Cardiac fibroblast (primary cell): ENCODE data around the gene IFI30.

Experiments
- DNase-seq, 2 donors: peaks; one replicate each; pipeline versions ENCODE4 v3.0.0 to v3.0.0-alpha.2; 2010; ENCODE audit warnings: low read depth in 2 of 2
- H3K4me3 ChIP-seq, 2 donors: replicated peaks in 1 of 2; 1 replicate in 1 of 2; 2 replicates in 1 of 2; pipeline ENCODE4 v1.5.1; 2011; ENCODE audit warnings: low read depth in 2 of 2, low read length in 2 of 2, mild to moderate bottlenecking in 2 of 2, moderate library complexity in 1 of 2
- CTCF ChIP-seq: IDR thresholded peaks from one replicate; pipeline ENCODE4 v1.5.1; 2011; ENCODE audit warnings: low read depth, mild to moderate bottlenecking, low read length, inconsistent platforms

The IFI30 gene

DNA sequence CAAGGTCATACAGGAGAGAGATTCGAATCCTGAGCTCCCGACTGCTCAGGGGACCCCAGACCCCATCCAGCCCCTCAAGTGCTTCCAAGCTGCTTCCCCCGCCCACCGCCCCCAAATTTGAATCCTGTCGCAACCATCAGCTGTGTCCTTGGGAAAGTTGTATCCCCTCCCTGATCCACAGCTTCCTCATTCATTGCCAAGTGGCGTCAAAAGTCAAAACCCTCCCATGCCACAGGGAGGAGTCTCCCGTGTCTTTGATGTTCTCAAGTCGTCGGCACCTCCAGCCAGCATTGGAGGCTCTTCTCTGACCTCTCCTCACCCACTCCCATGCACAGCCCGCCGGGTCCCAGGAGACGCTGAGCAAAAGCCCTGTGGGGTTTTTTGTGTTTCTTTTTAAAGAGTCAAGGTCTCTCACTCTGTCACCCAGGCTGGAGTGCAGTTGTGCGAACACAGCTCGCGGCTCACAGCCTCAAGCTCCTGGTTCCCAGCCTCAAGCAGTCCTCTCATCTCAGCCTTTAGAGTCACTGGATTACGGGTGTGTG lies 2.8 kb upstream of the IFI30 start:
- TF ChIP-seq CTCF: no peak
- DNase-seq: no peak
- H3K4me3 ChIP-seq: no peak overlapping the region

DNA sequence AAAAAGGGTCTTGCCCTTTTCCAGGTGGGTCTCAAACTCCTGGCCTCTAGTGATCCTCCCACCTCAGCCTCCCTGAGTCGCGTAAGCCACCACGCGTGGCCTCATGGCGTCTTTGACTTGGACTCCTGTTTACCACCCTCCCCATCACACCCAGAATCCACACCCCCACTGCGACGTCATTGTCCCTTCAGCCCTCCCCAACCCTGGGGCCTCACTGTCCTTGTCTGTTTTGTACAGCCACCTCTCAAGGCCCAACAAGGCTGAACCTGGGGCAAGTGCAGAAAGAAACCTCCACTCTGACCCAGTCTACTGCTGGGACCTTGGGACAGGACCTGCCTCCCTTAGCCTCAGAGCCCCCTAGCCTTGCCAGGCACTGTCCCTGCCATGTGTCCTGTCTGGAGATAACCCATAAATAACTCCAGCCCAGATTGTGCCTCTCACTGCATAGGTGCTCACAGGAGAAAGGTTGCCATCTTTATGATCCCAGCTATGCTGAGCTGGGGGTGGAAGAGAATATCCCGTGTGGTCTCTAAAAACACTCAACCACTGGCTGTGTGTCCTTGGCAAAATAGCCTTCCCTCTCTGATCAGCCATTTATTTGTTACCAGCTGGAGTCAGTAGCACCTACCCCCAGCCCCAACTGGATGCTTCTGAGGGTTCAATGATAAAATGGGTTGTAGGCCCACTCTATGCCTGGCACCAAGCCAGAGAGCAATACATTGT lies 1.8 kb upstream of the IFI30 start:
- no peak for TF ChIP-seq CTCF
- DNase-seq: no peak
- no peak overlapping the region for H3K4me3 ChIP-seq

DNA sequence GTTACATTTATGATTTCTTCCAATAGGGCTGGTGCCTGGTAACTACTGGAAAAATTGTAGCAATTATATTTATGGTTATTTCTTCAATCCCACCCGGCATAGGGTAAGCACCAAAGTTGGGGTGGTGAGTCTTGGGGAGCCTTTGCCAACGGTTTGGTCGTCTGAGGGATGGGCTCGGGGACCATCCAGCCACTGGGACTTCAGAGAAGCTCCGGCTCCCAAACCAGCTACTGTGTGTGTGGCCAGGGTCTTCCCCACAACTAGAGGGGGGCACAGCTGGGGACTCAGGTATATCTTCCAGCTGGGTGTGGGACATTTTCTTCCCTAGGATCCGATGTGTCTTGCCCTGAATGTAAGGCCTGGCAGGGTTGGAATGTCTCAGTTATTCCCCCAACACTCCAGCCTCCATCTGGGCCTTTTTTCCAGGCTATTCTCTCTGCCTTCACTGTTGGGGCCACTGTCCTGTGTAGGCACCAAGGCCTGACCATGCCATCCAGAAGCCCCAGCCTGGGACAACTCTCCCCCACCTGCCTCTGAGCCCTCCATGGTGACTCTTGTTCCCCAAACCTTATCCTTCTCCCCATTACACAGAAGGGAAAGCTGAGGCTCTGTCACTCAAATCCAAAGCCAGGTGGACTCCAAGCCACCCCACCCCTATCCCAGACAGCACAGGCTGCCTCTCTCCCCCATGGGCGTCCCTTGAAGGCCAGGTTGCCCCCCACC lies 1.1 kb upstream of the IFI30 start:
- DNase-seq: no peak
- TF ChIP-seq CTCF: no peak
- no peak overlapping the region for H3K4me3 ChIP-seq

DNA sequence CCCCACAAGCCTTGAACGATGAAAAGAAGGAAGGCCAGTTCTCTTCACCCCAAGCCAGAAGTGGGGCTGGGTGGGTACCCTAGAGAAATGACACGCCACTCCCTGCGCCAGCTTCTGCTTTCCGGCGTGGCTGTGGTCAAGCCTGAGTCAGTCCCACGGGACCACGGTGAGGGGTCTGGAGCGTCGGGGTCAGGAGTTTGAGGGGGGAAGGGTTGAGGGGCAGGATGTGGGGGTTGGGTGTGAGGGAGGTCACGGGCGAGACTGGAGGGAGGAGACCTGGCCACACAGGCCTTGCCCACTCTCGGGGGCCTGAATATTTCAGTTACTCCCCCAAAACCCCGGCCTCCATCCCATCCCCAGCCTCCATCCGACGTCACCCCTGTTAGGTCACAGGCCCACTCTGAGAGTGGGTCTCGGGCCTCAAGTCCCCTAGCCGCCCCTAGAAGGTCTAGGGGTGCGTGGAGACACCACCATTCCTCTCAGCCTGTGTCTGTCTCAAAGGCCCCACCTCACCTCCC lies 500 bp upstream of the IFI30 start:
- H3K4me3 ChIP-seq: peak overlapping the region; percentile 74 to 76
- no peak for TF ChIP-seq CTCF
- peak in 1 of 2 donors; percentile 67 for DNase-seq

GRCh38 chr19:18174983-18175382 lies 1.4 kb downstream of the IFI30 start:
- H3K4me3 ChIP-seq: no peak overlapping the region
- DNase-seq: no peak
- no peak for TF ChIP-seq CTCF

DNA sequence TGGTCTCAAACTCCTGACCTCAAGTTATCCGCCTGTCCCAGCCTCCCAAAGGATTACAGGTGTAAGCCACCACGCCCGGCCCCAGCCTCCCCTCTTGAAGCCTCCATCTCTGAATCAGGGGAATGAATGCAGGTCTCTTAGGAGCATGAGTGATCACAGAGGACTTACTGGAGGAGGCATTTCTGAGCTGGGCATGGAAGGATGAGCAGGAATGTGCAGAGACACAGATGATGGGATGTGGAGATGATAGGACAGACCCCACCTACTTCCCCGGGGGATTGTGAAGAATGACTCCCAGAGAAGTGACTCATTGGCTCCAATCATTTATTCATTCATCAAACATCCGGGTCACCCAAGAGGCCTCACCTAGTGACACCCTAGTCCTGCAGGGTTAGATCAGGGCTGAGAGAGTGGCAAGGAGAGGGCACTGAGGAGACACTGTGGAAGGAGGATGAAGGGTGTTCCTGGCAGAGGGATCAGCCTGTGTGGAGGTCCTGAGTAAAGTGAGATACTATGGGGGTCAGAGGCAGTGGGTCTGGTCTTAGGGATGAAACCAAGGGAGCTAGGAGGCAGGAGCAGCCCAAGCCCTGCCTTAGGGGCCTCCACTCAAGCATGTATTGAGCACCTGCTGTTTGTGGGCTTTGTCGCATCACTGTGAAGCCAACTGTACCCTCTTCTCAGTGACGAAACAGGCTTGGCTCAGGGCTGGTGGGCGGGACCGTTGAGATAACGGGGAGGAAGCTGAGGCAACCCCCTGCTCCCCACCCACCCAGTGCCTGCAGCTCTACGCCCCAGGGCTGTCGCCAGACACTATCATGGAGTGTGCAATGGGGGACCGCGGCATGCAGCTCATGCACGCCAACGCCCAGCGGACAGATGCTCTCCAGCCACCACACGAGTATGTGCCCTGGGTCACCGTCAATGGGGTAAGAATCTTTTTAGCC lies 3.0 kb downstream of the IFI30 start:
- TF ChIP-seq CTCF: no peak
- DNase-seq: no peak
- no peak overlapping the region for H3K4me3 ChIP-seq
